NCI-H2029 treated with DMSO at 0.1 percent for 48 hours (cell line): ENCODE data around the gene PNMA6E.

Source experiments
- DNase-seq: peaks from one replicate; lab custom pipeline; 2025; lab: John Stamatoyannopoulos, UW

PNMA6E gene

DNA sequence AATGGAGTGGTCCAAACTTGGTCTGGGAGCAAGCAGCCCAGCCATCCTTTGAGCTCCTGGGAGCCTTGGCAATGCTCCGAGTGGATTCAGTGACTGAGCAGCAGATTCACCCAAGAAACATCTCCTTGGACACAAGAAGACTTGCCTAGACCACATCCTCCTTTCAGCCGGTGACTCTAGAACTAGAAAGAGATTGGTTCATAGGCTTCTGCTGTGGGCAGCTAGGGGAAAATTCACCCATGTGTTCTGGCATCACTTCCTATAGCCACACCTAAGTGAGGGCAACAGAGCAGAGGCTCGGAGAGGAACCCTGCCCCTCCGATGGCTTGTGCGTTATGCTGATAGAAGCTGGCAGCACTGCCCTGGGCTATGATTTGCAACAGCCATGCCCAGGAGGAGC lies 51.2 kb downstream of the PNMA6E start:
- DNase-seq: no peak

DNA sequence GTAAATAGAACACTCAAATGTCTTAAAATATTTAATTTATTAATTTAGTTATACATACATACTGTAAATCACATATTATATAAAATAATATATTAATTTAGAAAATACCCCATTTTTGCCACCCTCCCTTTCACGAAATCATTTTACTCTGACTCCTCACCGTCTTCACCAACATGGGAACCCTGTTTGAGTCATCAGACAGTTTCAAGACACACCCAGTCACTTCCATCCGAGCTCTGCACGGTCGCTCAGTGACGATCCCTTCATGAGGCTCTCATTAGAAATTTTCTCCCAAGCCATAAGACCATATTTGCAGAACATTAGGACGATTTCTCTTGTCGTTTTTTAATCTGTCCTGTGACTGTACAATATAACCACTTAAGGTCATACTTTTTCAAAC lies 52.7 kb downstream of the PNMA6E start:
- DNase-seq: no peak

DNA sequence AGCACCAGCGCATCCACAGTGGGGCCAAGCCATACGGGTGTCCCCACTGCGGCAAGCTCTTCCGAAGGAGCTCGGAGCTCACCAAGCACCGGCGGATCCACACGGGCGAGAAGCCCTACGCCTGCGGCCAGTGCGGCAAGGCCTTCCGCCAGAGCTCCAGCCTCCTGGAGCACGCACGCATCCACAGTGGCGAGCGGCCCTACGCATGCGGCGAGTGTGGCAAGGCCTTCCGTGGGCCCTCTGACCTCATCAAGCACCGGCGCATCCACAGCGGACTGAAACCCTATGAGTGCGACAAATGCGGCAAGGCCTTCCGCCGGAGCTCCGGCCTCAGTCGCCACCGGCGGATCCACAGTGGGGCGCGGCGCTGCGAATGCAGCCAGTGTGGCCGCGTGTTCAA lies 53.6 kb downstream of the PNMA6E start:
- no peak for DNase-seq
